ENCODE results near the gene LEKR1.
A peak's percentile ranks its signal among the peaks of the same experiment; 100 is the strongest.
"Not testable (repeated sequence)": the region's sequence is repeated elsewhere in the genome, so short reads cannot be mapped to it uniquely, and the experiment has no call there.

LEKR1 gene

GRCh38 chr3:156885761-156886160, 59.6 kb downstream of the LEKR1 start:
- TF ChIP-seq CTCF (IDR thresholded peaks at IDR 0.05; ENCODE audit: control insufficient read depth, insufficient read depth, low read depth, low read length, missing control alignments) = no peak
- DNase-seq (ENCODE audit: low read depth) = no peak

DNA sequence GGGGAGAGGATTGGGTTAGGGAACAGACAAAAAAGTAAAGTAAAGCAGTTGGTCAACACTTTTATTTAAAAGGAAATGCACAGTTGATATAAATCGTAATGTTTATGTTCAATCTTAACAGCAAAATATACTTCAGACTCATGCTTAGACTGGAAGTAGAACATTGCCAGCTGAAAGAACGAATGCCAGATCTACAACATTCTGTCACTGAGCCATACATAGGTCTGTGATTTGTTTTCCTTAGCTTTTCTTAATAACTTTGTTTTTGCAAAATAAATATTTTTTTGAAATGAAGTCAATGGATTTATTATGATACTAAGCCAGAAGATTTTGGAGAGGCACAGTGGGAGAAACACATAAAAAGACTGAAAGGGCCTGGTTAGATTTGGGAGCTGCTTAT, 62.0 kb downstream of the LEKR1 start:
- no peak for DNase-seq (ENCODE audit: low read depth)
- H3K4me3 ChIP-seq (ENCODE audit: control insufficient read depth, low read depth, low read length) = no peak overlapping the region

More at GRCh38 chr3:156885761-156886160, 59.6 kb downstream of the LEKR1 start:
- no peak overlapping the region for H3K4me3 ChIP-seq (ENCODE audit: control insufficient read depth, low read depth, low read length)

DNA sequence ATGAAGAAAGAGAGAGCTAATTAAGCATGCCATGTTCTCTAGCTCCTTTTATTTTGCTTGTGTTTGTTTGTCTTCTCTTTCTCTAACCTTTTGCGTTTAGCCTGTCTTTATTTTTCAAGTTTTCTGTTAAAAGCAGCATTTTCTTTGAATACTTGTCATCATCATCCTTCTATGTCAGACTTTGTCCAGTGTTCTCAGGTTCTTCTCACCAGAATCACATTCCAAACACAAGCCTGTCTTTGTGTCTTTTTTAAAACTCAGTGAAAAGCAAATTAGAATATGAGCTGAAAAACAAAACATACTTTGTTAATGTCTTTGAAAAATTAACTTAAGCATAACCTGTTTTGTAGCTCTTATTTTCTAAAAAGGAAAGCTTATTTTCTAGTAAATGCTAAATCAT, 62.4 kb downstream of the LEKR1 start:
- TF ChIP-seq CTCF (IDR thresholded peaks at IDR 0.05; ENCODE audit: control insufficient read depth, insufficient read depth, low read depth, low read length, missing control alignments) = no peak
- no peak for DNase-seq (ENCODE audit: low read depth)
- no peak overlapping the region for H3K4me3 ChIP-seq (ENCODE audit: control insufficient read depth, low read depth, low read length)

More for the DNA sequence above, 62.0 kb downstream of the LEKR1 start:
- TF ChIP-seq CTCF (IDR thresholded peaks at IDR 0.05; ENCODE audit: control insufficient read depth, insufficient read depth, low read depth, low read length, missing control alignments) = no peak

- peak; percentile 31 for DNase-seq (ENCODE audit: low read depth)
- no peak for TF ChIP-seq CTCF (IDR thresholded peaks at IDR 0.05; ENCODE audit: control insufficient read depth, insufficient read depth, low read depth, low read length, missing control alignments)
Observed at GRCh38 chr3:156892701-156893100, 66.5 kb downstream of the LEKR1 start.

DNA sequence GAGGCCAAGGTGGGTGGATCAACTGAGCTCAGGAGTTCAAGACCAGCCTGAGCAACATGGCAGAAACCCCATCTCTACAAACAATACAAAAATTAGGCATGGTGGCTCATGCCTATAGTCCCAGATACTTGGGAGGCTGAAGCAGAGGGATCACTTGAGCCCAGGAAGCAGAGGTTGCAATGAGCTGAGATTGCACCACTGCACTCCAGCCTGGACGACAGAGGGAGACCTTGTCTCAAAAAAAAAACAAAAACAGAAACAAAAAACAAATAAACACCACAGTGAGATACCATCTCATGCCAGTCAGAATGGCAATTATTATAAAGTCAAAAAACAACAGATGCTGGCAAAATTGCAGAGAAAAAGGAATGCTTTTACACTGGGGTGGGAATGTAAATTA, 69.2 kb downstream of the LEKR1 start:
- not testable (repeated sequence) for DNase-seq (ENCODE audit: low read depth); H3K4me3 ChIP-seq (ENCODE audit: control insufficient read depth, low read depth, low read length)

More at GRCh38 chr3:156892701-156893100, 66.5 kb downstream of the LEKR1 start:
- H3K4me3 ChIP-seq (ENCODE audit: control insufficient read depth, low read depth, low read length) = no peak overlapping the region

- DNase-seq (ENCODE audit: low read depth); H3K4me3 ChIP-seq (ENCODE audit: control insufficient read depth, low read depth, low read length): not testable (repeated sequence)
Observed at GRCh38 chr3:156897851-156898250, 71.7 kb downstream of the LEKR1 start.

DNA sequence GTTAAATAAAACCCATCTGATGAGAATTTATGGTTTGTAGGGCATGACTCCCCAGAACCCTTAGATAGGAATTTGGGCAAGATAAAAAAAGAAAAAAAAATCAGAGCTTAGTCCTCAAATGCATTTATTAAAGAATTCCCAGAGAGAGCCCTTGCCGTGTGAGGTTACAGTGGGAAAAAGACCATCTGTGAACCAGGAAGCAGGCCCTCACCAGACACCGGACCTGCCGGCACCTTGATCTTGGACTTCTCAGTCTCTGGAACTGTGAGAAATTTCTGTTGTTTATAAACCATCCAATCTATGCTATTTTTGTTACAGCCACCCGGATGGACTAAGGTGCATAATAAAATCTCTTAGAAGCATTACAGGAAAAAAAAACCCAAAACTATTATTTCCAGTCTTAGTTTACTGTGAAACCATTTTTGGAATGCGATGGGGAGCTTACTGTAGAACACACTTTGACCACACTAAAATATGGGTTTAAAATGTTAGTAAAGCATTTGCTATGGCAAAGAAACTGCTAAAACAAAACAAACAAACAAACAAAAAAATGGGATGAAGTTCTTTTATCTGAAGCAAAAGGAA, 72.2 kb downstream of the LEKR1 start:
- no peak for TF ChIP-seq CTCF (IDR thresholded peaks at IDR 0.05; ENCODE audit: control insufficient read depth, insufficient read depth, low read depth, low read length, missing control alignments)
- DNase-seq (ENCODE audit: low read depth) = peak; percentile 7
- no peak overlapping the region for H3K4me3 ChIP-seq (ENCODE audit: control insufficient read depth, low read depth, low read length)

DNA sequence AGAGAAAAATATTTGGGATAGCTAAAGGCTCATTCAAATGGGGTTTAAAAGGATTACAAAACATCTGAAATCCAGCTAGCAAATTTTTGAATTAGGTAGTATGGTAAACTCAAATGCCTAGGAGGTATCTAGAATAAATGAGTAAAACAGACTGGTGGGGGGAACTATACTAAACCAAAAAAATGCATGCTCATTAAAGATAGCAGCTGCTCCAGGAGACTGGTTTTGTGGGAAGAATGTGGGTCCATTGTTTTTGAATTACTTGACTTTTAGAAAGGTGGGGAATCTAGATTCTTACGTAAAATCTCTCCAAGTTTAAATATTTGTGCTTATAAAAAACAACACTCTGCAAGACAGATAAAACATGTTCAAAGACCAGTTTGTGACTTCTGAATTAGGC, 73.8 kb downstream of the LEKR1 start:
- TF ChIP-seq CTCF (IDR thresholded peaks at IDR 0.05; ENCODE audit: control insufficient read depth, insufficient read depth, low read depth, low read length, missing control alignments) = no peak
- no peak overlapping the region for H3K4me3 ChIP-seq (ENCODE audit: control insufficient read depth, low read depth, low read length)
- peak; percentile 34 for DNase-seq (ENCODE audit: low read depth)

All from AG09309 (cell line).